ENCODE measurements around the gene NUCB1. TPM values are rescaled to one million over a fixed set of nuclear protein-coding genes. Genes with fewer than 3 reads are reported as not detected.

NUCB1 gene
- 106 TPM for polyA plus RNA-seq (2012; ENCODE audit: low read depth, missing spikeins)

- TF ChIP-seq SPI1 (IDR thresholded peaks at IDR 0.05; ENCODE audit: low read depth, low read length) (peak; percentile 80), TAF1 (IDR thresholded peaks at IDR 0.05; ENCODE audit: low read depth, low read length) (no peak)
- DNase-seq (ENCODE audit: insufficient read length, low spot score) (peak; percentile 97), FAIRE-seq (peak; percentile 99)
These were observed at the start of gene NUCB1 for GRCh38 chr19:48899781-48900476. TSS of gene NUCB1 (plus strand) at chr19:48900312. CDS start at chr19:48900797, 485 bp downstream.

- no peak for FAIRE-seq
- TF ChIP-seq SPI1 (IDR thresholded peaks at IDR 0.05; ENCODE audit: low read depth, low read length) (no peak), TAF1 (IDR thresholded peaks at IDR 0.05; ENCODE audit: low read depth, low read length) (no peak), POU2F2 (IDR thresholded peaks at IDR 0.05; ENCODE audit: low read depth, low read length) (no peak), PAX5 (IDR thresholded peaks at IDR 0.05; ENCODE audit: insufficient read depth, low read length, severe bottlenecking) (no peak), POLR2A (IDR thresholded peaks at IDR 0.05; ENCODE audit: low read depth, low read length) (no peak), POLR2AphosphoS5 (IDR thresholded peaks at IDR 0.05; ENCODE audit: low read depth, low read length) (no peak)
- DNase-seq (ENCODE audit: insufficient read length, low spot score), result no peak
These were observed 47.8 kb upstream of the NUCB1 start for GRCh38 chr19:48852292-48852691.

GRCh38 chr19:48853483-48853882 is 46.6 kb upstream of the NUCB1 start:
- TF ChIP-seq TAF1 (IDR thresholded peaks at IDR 0.05; ENCODE audit: low read depth, low read length) (no peak), SPI1 (IDR thresholded peaks at IDR 0.05; ENCODE audit: low read depth, low read length) (no peak), PAX5 (IDR thresholded peaks at IDR 0.05; ENCODE audit: insufficient read depth, low read length, severe bottlenecking) (no peak), POU2F2 (IDR thresholded peaks at IDR 0.05; ENCODE audit: low read depth, low read length) (no peak), POLR2A (IDR thresholded peaks at IDR 0.05; ENCODE audit: low read depth, low read length) (no peak), POLR2AphosphoS5 (IDR thresholded peaks at IDR 0.05; ENCODE audit: low read depth, low read length) (no peak)
- FAIRE-seq (no peak), DNase-seq (ENCODE audit: insufficient read length, low spot score) (no peak)

GRCh38 chr19:48854103-48854502 is 46.0 kb upstream of the NUCB1 start:
- FAIRE-seq, result no peak
- no peak for TF ChIP-seq SPI1 (IDR thresholded peaks at IDR 0.05; ENCODE audit: low read depth, low read length)
- TF ChIP-seq POLR2A (IDR thresholded peaks at IDR 0.05; ENCODE audit: low read depth, low read length), result no peak
- no peak for TF ChIP-seq POLR2AphosphoS5 (IDR thresholded peaks at IDR 0.05; ENCODE audit: low read depth, low read length)
- no peak for TF ChIP-seq POU2F2 (IDR thresholded peaks at IDR 0.05; ENCODE audit: low read depth, low read length)
- TF ChIP-seq TAF1 (IDR thresholded peaks at IDR 0.05; ENCODE audit: low read depth, low read length), result no peak
- no peak for TF ChIP-seq PAX5 (IDR thresholded peaks at IDR 0.05; ENCODE audit: insufficient read depth, low read length, severe bottlenecking)
- no peak for DNase-seq (ENCODE audit: insufficient read length, low spot score)

- DNase-seq (ENCODE audit: insufficient read length, low spot score), result no peak
- TF ChIP-seq POU2F2 (IDR thresholded peaks at IDR 0.05; ENCODE audit: low read depth, low read length) (no peak), TAF1 (IDR thresholded peaks at IDR 0.05; ENCODE audit: low read depth, low read length) (no peak), PAX5 (IDR thresholded peaks at IDR 0.05; ENCODE audit: insufficient read depth, low read length, severe bottlenecking) (no peak), POLR2AphosphoS5 (IDR thresholded peaks at IDR 0.05; ENCODE audit: low read depth, low read length) (no peak), POLR2A (IDR thresholded peaks at IDR 0.05; ENCODE audit: low read depth, low read length) (no peak), SPI1 (IDR thresholded peaks at IDR 0.05; ENCODE audit: low read depth, low read length) (no peak)
- no peak for FAIRE-seq
These were observed 43.2 kb upstream of the NUCB1 start for GRCh38 chr19:48856921-48857320.

- DNase-seq (ENCODE audit: insufficient read length, low spot score) (peak; percentile 77), FAIRE-seq (peak; percentile 80)
- TF ChIP-seq POLR2AphosphoS5 (IDR thresholded peaks at IDR 0.05; ENCODE audit: low read depth, low read length), result no peak
- TF ChIP-seq SPI1 (IDR thresholded peaks at IDR 0.05; ENCODE audit: low read depth, low read length), result no peak
- TF ChIP-seq POU2F2 (IDR thresholded peaks at IDR 0.05; ENCODE audit: low read depth, low read length), result no peak
- no peak for TF ChIP-seq TAF1 (IDR thresholded peaks at IDR 0.05; ENCODE audit: low read depth, low read length)
- no peak for TF ChIP-seq PAX5 (IDR thresholded peaks at IDR 0.05; ENCODE audit: insufficient read depth, low read length, severe bottlenecking)
- TF ChIP-seq POLR2A (IDR thresholded peaks at IDR 0.05; ENCODE audit: low read depth, low read length), result no peak
These were observed 41.0 kb upstream of the NUCB1 start for GRCh38 chr19:48858984-48859710.

DNA sequence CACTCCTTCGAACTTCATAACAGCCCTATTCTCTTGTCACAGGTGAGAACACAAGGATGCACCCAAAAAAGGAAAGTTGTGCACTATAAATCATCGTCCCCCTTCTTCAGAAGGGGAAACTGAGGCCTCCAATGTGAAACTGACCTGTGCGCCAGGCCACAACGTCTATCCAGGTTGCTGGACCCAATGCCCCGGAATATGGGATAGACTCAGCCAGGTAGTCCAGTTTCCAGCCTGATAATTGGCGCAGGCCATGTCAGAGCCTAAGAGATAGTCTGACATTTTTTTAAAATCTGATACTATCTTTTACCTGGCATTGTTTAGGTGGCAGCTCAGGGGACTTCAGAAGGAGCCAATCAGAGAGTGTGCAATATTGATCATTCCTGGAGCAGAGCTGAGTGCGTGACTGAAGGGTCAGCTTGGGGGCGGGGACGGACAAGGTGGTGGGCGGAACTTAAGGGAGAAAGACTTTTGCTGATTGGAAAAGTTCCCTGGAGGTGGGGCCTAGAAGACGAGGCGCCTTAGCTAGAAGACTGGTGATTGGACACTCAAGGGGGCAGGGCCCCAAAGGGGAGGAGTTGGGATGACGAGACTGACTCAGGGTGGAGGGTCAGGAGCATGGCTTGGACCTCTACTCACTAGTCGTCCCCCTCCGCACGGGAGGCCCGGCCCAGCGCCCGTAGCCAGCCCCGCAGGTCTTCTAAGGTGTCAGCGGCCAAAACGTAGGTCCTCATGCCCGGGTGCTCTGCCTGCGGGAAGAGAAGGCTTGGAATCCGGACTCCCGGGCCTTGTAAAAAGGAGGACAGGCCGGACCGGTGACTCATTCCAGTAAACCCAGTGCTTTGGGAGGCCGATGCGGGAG is 40.2 kb upstream of the NUCB1 start:
- TF ChIP-seq PAX5 (IDR thresholded peaks at IDR 0.05; ENCODE audit: insufficient read depth, low read length, severe bottlenecking) (no peak), POLR2A (IDR thresholded peaks at IDR 0.05; ENCODE audit: low read depth, low read length) (no peak), TAF1 (IDR thresholded peaks at IDR 0.05; ENCODE audit: low read depth, low read length) (no peak), POU2F2 (IDR thresholded peaks at IDR 0.05; ENCODE audit: low read depth, low read length) (no peak)
- FAIRE-seq (peak; percentile 87), DNase-seq (ENCODE audit: insufficient read length, low spot score) (peak; percentile 78)

GRCh38 chr19:48861313-48861712 is 38.8 kb upstream of the NUCB1 start:
- TF ChIP-seq SPI1 (IDR thresholded peaks at IDR 0.05; ENCODE audit: low read depth, low read length), result no peak
- TF ChIP-seq PAX5 (IDR thresholded peaks at IDR 0.05; ENCODE audit: insufficient read depth, low read length, severe bottlenecking), result no peak
- no peak for TF ChIP-seq POLR2AphosphoS5 (IDR thresholded peaks at IDR 0.05; ENCODE audit: low read depth, low read length)
- TF ChIP-seq POLR2A (IDR thresholded peaks at IDR 0.05; ENCODE audit: low read depth, low read length), result no peak
- TF ChIP-seq TAF1 (IDR thresholded peaks at IDR 0.05; ENCODE audit: low read depth, low read length), result no peak
- no peak for TF ChIP-seq POU2F2 (IDR thresholded peaks at IDR 0.05; ENCODE audit: low read depth, low read length)
- no peak for FAIRE-seq
- no peak for DNase-seq (ENCODE audit: insufficient read length, low spot score)

DNA sequence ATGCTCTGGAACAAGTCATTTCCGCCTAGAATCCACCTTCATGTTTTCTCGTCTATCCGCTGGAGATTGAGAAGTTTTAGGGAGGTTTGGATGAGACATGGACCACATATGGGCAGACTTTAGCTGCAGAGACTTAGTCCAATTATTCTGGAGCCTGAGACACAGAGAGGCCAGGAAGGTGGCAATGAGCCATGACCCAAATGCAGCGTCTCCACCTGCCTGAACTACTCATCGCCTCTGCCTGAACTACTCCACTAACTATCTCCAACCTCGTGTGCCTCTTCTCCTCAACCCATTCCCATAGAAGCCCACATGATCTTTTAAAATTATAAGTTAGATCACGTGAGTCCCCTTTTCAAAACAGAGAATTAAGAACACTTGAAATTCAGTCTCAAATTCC is 37.3 kb upstream of the NUCB1 start:
- FAIRE-seq, result no peak

More for the DNA sequence above, 37.3 kb upstream of the NUCB1 start:
- TF ChIP-seq POLR2AphosphoS5 (IDR thresholded peaks at IDR 0.05; ENCODE audit: low read depth, low read length) (no peak), POLR2A (IDR thresholded peaks at IDR 0.05; ENCODE audit: low read depth, low read length) (no peak), POU2F2 (IDR thresholded peaks at IDR 0.05; ENCODE audit: low read depth, low read length) (no peak), PAX5 (IDR thresholded peaks at IDR 0.05; ENCODE audit: insufficient read depth, low read length, severe bottlenecking) (no peak), SPI1 (IDR thresholded peaks at IDR 0.05; ENCODE audit: low read depth, low read length) (no peak), TAF1 (IDR thresholded peaks at IDR 0.05; ENCODE audit: low read depth, low read length) (no peak)
- DNase-seq (ENCODE audit: insufficient read length, low spot score), result no peak

Measured in GM12891 (cell line).